ENCODE data around the gene LRRC3. TPM values are rescaled to one million over a fixed set of nuclear protein-coding genes. Genes with fewer than 3 reads are reported as not detected.

Gene LRRC3
- total and polyA plus RNA-seq, 2 of the 8 experiments (the other 6 are each of a cell fraction or from before 2014, with no cell fraction given), result 3.1 to 5.4 TPM

DNA sequence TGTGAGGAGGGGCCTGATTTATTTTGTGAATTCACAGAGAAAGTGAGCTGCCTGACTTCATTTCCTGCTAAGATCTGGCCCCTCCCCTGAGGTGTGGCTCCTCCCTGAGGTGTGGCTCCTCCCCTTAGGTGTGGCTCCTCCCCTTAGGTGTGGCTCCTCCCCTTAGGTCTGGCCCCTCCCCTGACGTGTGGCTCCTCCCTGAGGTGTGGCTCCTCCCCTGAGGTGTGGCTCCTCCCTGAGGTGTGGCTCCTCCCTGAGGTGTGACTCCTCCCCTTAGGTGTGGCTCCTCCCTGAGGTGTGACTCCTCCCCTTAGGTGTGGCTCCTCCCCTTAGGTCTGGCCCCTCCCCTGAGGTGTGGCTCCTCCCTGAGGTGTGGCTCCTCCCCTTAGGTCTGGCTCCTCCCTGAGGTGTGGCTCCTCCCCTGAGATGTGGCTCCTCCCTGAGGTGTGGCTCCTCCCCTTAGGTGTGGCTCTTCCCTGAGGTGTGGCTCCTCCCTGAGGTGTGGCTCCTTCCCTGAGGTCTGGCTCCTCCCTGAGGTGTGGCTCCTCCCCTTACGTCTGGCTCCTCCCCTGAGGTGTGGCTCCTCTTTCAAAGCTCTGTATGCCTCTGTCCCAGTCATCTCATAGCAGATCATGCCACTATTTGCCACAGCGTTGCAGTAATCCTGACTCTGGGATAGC lies 26.9 kb upstream of the LRRC3 start:
- H4K20me1 ChIP-seq (replicated peaks in 1 of 2; ENCODE audit: control insufficient read depth in 1 of 2, insufficient read depth in 2 of 2, low read length in 2 of 2), result no peaks in the 10 kb centered on the region
- no peak overlapping the region for H3K4me2 ChIP-seq (ENCODE audit: insufficient read depth in 1 of 2, low read depth in 2 of 2, low read length in 2 of 2)
- H4K5ac ChIP-seq (ENCODE audit: insufficient read length, low read depth, low read length), result no peak overlapping the region
- H2BK15ac ChIP-seq (ENCODE audit: low read length), result no peak overlapping the region
- FAIRE-seq (peak; percentile 90), DNase-seq (ENCODE audit: low read depth in 1 of 2, low spot score in 2 of 2) (peak; percentile 77 to 83)
- ChIA-PET POLR2A (ENCODE audit: partially characterized antibody) (no interaction called here), CTCF (ENCODE audit: partially characterized antibody) (interaction anchor here (0.6 to 1.8 kb wide), 4 partner anchors 10 to 87 kb away, joined by 3 to 5 read pairs (median 4); no protein-coding TSS in a partner anchor)
- H2BK20ac ChIP-seq (ENCODE audit: low read length), result no peak overlapping the region
- no peak overlapping the region for H2AFZ ChIP-seq (ENCODE audit: low read length)
- no peaks in the 10 kb centered on the region for H3K36me3 ChIP-seq (ENCODE audit: control insufficient read depth in 2 of 4, insufficient read depth in 4 of 4, low read length in 3 of 4)
- no peak overlapping the region for H4K8ac ChIP-seq (ENCODE audit: extremely low read depth, insufficient read depth, low read length)
- no peaks in the 10 kb centered on the region for H3K79me1 ChIP-seq (ENCODE audit: low read depth, low read length)
- H3K14ac ChIP-seq (ENCODE audit: insufficient read length), result no peak overlapping the region
- no peaks in the 10 kb centered on the region for H3K27me3 ChIP-seq (replicated peaks in 1 of 4; ENCODE audit: control insufficient read depth in 3 of 4, extremely low read depth in 1 of 4, insufficient read depth in 3 of 4, low read length in 3 of 4)
- H3K9me3 ChIP-seq (ENCODE audit: insufficient read depth in 2 of 2, low read depth in 1 of 2, low read length in 1 of 2), result peaks cover 0 to 4% of the 10 kb centered on the region in 2 experiments; a peak in 1 of 4 replicates
- H3K9ac ChIP-seq (replicated peaks in 1 of 4; ENCODE audit: extremely low read depth in 1 of 4, low read depth in 3 of 4, low read length in 3 of 4), result no peak overlapping the region
- H2AK5ac ChIP-seq (ENCODE audit: low read depth, low read length), result no peak overlapping the region
- TF ChIP-seq SP4 (IDR thresholded peaks at IDR 0.05; ENCODE audit: low read length) (peak; percentile 78; the same call in 1 of the 2 replicates), CBX5 (IDR thresholded peaks at IDR 0.05; ENCODE audit: low read depth, low read length) (no peak)
- H3K27ac ChIP-seq (ENCODE audit: low read depth, low read length), result no peak overlapping the region
- no peak overlapping the region for H2BK120ac ChIP-seq (replicated peaks; ENCODE audit: low read depth, low read length)
- 0 out of 2 replicates have a peak, but pooled peaks cover 1% of the 10 kb centered on the region for H3K23me2 ChIP-seq (ENCODE audit: low read depth, low read length)
- no peak overlapping the region for H3K18ac ChIP-seq (ENCODE audit: extremely low read depth, low read length)
- H3K4me1 ChIP-seq (replicated peaks in 1 of 4; ENCODE audit: control insufficient read depth in 3 of 4, insufficient read depth in 4 of 4, low read length in 3 of 4), result no peaks in the 10 kb centered on the region; a peak in 3 of 7 replicates
- H3K79me2 ChIP-seq (ENCODE audit: control insufficient read depth in 1 of 2, insufficient read depth in 2 of 2, low read length in 2 of 2), result no peaks in the 10 kb centered on the region
- 62% methylated on average over 2 of the region's 3 CpGs; no CpG with 5 or more reads in 1 of the 2 experiments for WGBS, 2 experiments (ENCODE audit: extremely low coverage in 1 of 2, insufficient coverage in 1 of 2, insufficient read length in 1 of 2, insufficient replicate concordance in 2 of 2, low coverage in 1 of 2, low lambda C conversion rate in 2 of 2, missing lambda C conversion rate in 1 of 2)
- no peak overlapping the region for H4K91ac ChIP-seq (replicated peaks; ENCODE audit: insufficient read length, low read length)
- H3K4me3 ChIP-seq (ENCODE audit: extremely low read depth in 1 of 4, insufficient read depth in 2 of 4, low read depth in 3 of 4, low read length in 4 of 4), result no peak overlapping the region
- H2BK12ac ChIP-seq (ENCODE audit: low read depth, low read length), result no peak overlapping the region
- no peak overlapping the region for H3K23ac ChIP-seq (ENCODE audit: insufficient read length)
- H3K56ac ChIP-seq (replicated peaks; ENCODE audit: insufficient read length, low read depth, low read length), result no peak overlapping the region
- no peak overlapping the region for H2BK5ac ChIP-seq (ENCODE audit: low read depth, low read length)
- H3K4ac ChIP-seq (replicated peaks; ENCODE audit: insufficient read length, low read depth, low read length), result no peak overlapping the region

All from H1 (cell line).